ENCODE results near the gene TRAF3. TPM values are rescaled to one million over a fixed set of nuclear protein-coding genes. Genes with fewer than 3 reads are reported as not detected.
A peak's percentile ranks its signal among the peaks of the same experiment; 100 is the strongest.

TRAF3 gene
- total and polyA plus RNA-seq, 3 experiments from 2014 or later, result 16.3 to 62.0 (median 61.6) TPM

DNA sequence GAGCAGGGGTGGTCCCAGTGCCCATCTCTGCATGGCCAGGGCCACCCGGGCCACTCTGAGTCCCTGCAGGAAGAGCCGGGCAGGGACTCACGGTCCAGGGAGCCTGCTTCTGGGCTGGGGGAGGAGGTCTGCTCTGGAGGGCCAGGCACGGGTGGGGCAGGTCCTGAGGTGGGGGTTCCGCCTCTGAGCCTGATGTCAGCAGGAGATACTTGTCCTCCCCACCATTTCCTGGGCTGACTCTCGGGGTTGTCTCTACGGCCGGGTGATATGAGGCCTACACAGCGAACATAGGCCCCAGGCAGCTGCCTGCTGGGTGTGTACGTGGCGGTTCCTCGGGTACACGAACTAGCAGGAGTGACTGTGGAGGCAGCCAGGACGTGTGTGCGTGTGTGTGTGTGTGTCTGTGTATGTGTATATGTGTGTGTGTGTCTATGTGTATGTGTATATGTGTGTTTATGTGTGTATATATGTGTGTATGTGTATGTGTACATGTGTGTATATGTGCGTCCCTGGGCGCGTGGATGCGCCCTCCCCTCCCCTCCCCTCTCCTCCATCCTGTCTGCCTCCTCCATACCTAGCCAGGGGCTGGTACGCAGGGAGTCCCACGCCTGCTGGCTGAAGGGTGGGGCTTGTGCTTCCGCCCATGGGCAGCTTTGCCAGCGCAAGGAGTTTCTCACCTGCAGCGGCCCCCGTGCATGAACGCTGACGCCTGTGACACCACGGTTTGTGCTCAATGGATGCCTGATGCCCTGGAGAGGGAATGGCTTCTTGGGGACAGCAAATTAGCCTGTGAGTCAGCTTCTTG, 30.4 kb upstream of the TRAF3 start:
- H3K4me1 ChIP-seq (ENCODE audit: insufficient read depth, low read length), result no peaks in the 10 kb centered on the region
- H3K36me3 ChIP-seq (ENCODE audit: insufficient read depth, low read length), result no peaks in the 10 kb centered on the region
- Mint-ChIP-seq H3K9me3 (peaks cover 0 to 5% (median 3%) of the 10 kb centered on the region in 5 donors), H3K4me1 (no peaks in the 10 kb centered on the region), H3K4me3 (no peak overlapping the region), H3K27ac (no peak overlapping the region), H3K27me3 (no peaks in the 10 kb centered on the region), H3K36me3 (peaks cover 2 to 5% (median 5%) of the 10 kb centered on the region in 3 donors)
- ChIA-PET POLR2A (no interaction called here), CTCF (no interaction called here)
- H3K4me3 ChIP-seq (ENCODE audit: low read length), result no peak overlapping the region
- DNase-seq, result no peak
- H3K27me3 ChIP-seq (ENCODE audit: insufficient read depth, low read length, poor library complexity, severe bottlenecking), result no peaks in the 10 kb centered on the region
- no peaks in the 10 kb centered on the region for H3K9me3 ChIP-seq (ENCODE audit: low read length)
- H3K27ac ChIP-seq (ENCODE audit: low read depth, low read length), result no peak overlapping the region

DNA sequence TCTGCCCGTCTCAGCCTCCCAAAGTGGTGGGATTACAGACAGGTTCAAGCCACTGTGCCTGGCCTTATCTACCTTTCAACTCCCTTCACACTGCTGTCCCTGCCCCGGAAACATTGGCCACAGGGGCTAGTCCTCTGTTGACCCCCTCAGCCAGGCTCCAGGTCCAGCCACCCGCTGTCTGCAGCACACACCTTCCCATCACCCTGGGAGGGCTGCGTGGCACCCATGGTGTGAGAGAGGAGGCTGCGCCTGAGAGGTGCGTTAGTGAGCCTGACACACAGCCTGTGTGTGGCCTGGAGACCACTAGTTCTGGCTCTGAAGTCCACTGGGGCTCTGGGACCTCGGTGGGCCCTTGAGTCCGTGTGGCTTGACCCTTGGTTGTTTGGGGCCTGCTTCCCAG, 28.4 kb upstream of the TRAF3 start:
- Mint-ChIP-seq H3K4me1 (no peaks in the 10 kb centered on the region), H3K27ac (no peak overlapping the region)
- CTCF ChIA-PET, result no interaction called here

DNA sequence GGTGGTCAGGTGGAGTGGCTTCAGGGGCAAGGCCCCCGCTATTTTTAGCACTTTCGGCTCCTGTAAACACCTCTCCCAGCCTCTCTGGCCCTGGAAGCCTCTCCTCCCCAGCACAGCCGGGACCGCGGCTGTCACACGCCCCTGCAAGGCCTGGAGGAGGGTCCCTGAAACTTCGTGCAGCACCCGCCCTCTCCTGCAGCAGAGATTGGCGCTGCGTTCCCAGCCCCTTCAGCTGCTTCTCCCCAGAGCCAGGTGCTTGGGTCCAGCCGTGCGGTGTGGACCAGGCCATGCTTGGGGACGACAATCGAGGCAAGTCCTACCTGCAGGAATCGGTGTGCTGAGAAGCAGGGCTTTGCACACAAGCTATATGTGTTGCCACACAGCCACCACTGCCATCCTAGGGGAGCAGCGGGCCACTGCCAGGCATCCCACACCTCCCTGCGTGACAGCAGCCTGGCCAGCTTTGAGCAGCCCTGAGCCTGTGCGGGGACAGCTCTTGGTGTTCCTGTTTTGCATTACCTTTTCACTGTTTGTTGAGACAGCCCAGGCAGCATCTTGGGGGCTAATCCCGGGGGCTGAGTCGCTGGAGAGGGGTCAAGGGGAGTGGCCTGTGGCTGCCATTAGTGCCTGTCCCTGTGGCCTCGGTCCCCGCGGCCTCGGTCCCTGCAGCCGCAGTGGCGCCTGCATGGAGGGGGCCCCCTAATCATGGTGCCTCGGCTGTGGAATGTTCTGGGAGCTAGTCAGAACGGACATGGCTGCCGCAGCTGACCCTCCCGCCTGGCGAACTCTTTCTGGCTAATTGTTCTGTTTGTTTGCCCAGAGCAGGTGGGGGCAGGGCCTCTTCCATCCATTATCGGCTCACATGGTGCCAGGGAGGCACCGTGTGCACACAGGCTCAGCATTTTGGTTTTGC, 27.6 kb upstream of the TRAF3 start:
- ChIA-PET CTCF (no interaction called here), POLR2A (no interaction called here)
- Mint-ChIP-seq H3K27me3 (no peaks in the 10 kb centered on the region), H3K9me3 (peaks cover 0 to 2% (median 0%) of the 10 kb centered on the region in 5 donors), H3K4me3 (no peak overlapping the region), H3K36me3 (peaks cover 0 to 4% (median 1%) of the 10 kb centered on the region in 3 donors), H3K27ac (no peak overlapping the region), H3K4me1 (no peaks in the 10 kb centered on the region)
- no peak for DNase-seq
- no peak overlapping the region for H3K4me3 ChIP-seq (ENCODE audit: low read length)
- H3K27me3 ChIP-seq (ENCODE audit: insufficient read depth, low read length, poor library complexity, severe bottlenecking), result no peaks in the 10 kb centered on the region
- H3K4me1 ChIP-seq (ENCODE audit: insufficient read depth, low read length), result no peaks in the 10 kb centered on the region
- no peaks in the 10 kb centered on the region for H3K36me3 ChIP-seq (ENCODE audit: insufficient read depth, low read length)
- no peaks in the 10 kb centered on the region for H3K9me3 ChIP-seq (ENCODE audit: low read length)
- no peak overlapping the region for H3K27ac ChIP-seq (ENCODE audit: low read depth, low read length)

More for the DNA sequence above, 28.4 kb upstream of the TRAF3 start:
- peaks cover 0 to 2% (median 1%) of the 10 kb centered on the region in 3 donors for H3K36me3 Mint-ChIP-seq
- DNase-seq, result no peak
- POLR2A ChIA-PET, result no interaction called here
- no peak overlapping the region for H3K4me3 Mint-ChIP-seq
- no peaks in the 10 kb centered on the region for H3K9me3 ChIP-seq (ENCODE audit: low read length)
- no peak overlapping the region for H3K4me3 ChIP-seq (ENCODE audit: low read length)
- no peaks in the 10 kb centered on the region for H3K27me3 Mint-ChIP-seq
- H3K27me3 ChIP-seq (ENCODE audit: insufficient read depth, low read length, poor library complexity, severe bottlenecking), result no peaks in the 10 kb centered on the region
- H3K36me3 ChIP-seq (ENCODE audit: insufficient read depth, low read length), result no peaks in the 10 kb centered on the region
- no peaks in the 10 kb centered on the region for H3K4me1 ChIP-seq (ENCODE audit: insufficient read depth, low read length)
- no peak overlapping the region for H3K27ac ChIP-seq (ENCODE audit: low read depth, low read length)
- H3K9me3 Mint-ChIP-seq, result peaks cover 0 to 2% (median 0%) of the 10 kb centered on the region in 5 donors

DNA sequence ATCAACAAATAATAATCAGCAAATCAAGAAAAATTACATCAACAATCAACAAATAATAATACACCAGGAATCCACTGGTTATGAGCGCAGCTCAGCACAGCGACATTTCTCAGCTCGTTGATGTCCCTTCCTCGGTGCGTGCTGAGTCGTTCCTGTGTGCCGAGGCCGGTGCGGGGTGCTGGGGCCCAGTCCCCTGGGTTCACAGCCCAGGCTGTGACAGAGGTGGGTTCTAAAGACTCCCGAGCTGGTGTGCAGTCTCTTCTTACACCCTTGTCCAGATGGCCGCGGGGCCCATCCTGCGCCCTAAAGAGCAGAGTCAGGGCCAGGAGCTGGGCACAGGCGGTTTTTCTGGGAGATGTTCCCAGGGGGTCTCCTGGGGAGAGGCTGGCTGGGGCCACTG, 26.9 kb upstream of the TRAF3 start:
- no peak for DNase-seq
- ChIA-PET POLR2A (no interaction called here), CTCF (no interaction called here)

DNA sequence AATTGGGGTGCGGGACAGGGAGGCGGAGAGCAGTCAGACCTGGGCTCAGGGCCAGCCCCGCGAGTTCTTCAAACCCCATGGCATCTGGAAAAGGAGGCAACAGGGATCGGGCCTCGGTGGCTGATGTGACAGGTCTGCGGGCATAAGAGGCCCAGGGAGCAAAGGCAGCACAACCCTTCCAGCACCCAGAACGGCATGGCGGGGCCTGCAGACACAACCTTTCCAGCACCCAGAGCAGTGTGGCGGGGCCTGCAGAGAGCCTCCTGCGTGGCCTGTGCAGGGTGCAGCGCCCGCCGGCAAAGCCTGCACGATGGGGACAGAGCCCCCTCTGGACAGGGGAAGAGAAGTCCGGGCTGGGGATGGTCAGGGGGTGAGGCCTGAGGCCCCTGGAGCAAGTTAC, 26.2 kb upstream of the TRAF3 start:
- Histone ChIP-seq H3K4me1 (ENCODE audit: insufficient read depth, low read length) (no peaks in the 10 kb centered on the region), H3K27ac (ENCODE audit: low read depth, low read length) (no peak overlapping the region), H3K36me3 (ENCODE audit: insufficient read depth, low read length) (no peaks in the 10 kb centered on the region), H3K27me3 (ENCODE audit: insufficient read depth, low read length, poor library complexity, severe bottlenecking) (no peaks in the 10 kb centered on the region), H3K4me3 (ENCODE audit: low read length) (no peak overlapping the region), H3K9me3 (ENCODE audit: low read length) (no peaks in the 10 kb centered on the region)
- no peak for DNase-seq
- H3K4me1 Mint-ChIP-seq, result no peaks in the 10 kb centered on the region
- peaks cover 0 to 4% (median 1%) of the 10 kb centered on the region in 3 donors for H3K36me3 Mint-ChIP-seq
- H3K27me3 Mint-ChIP-seq, result no peaks in the 10 kb centered on the region
- H3K9me3 Mint-ChIP-seq, result peaks cover 0 to 2% (median 0%) of the 10 kb centered on the region in 5 donors
- CTCF ChIA-PET, result no interaction called here
- H3K27ac Mint-ChIP-seq, result no peak overlapping the region
- POLR2A ChIA-PET, result no interaction called here
- H3K4me3 Mint-ChIP-seq, result no peak overlapping the region

More for the DNA sequence above, 26.9 kb upstream of the TRAF3 start:
- Histone ChIP-seq H3K36me3 (ENCODE audit: insufficient read depth, low read length) (no peaks in the 10 kb centered on the region), H3K9me3 (ENCODE audit: low read length) (no peaks in the 10 kb centered on the region), H3K4me1 (ENCODE audit: insufficient read depth, low read length) (no peaks in the 10 kb centered on the region), H3K27ac (ENCODE audit: low read depth, low read length) (no peak overlapping the region), H3K4me3 (ENCODE audit: low read length) (no peak overlapping the region), H3K27me3 (ENCODE audit: insufficient read depth, low read length, poor library complexity, severe bottlenecking) (no peaks in the 10 kb centered on the region)
- H3K4me1 Mint-ChIP-seq, result no peaks in the 10 kb centered on the region
- peaks cover 0 to 2% (median 0%) of the 10 kb centered on the region in 5 donors for H3K9me3 Mint-ChIP-seq
- no peaks in the 10 kb centered on the region for H3K27me3 Mint-ChIP-seq
- H3K4me3 Mint-ChIP-seq, result no peak overlapping the region
- peak overlapping the region in 2 of 8 donors; percentile 29 to 67 for H3K27ac Mint-ChIP-seq
- H3K36me3 Mint-ChIP-seq, result peaks cover 0 to 4% (median 1%) of the 10 kb centered on the region in 3 donors

DNA sequence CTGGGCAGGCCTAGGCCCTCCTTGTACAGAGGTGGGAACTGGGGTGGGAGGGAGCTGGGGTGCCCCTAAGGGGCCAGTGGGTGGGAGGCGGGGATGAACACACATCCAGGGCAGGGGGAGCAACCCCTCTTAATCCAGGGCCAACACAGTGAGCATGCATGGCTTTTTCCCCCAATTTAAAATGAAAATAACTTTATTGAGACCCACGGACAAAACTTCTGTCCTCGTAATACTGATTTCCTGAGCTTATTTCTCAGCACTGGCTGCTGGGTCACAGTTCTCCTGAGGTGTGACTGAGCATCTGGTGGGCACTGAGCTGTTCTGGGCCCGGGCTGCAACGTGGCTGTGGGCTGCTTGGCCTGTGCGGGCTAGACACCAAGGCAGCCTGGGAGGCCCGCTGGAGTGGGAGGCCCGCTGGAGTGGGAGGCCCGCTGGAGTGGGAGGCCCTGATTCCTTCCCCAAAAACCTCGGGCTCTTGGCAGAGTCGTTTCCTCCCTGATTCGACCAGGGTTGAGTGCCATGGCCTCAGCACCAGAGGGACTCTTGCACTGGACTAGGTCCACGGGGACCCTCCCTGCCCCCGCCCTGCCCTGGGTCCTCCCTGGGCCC, 24.9 kb upstream of the TRAF3 start:
- H3K36me3 ChIP-seq (ENCODE audit: insufficient read depth, low read length), result no peaks in the 10 kb centered on the region
- Mint-ChIP-seq H3K4me1 (no peaks in the 10 kb centered on the region), H3K27ac (no peak overlapping the region), H3K27me3 (no peaks in the 10 kb centered on the region), H3K36me3 (peaks cover 0 to 2% (median 0%) of the 10 kb centered on the region in 3 donors), H3K9me3 (peaks cover 0 to 2% (median 0%) of the 10 kb centered on the region in 5 donors), H3K4me3 (peak overlapping the region in 1 of 7 donors; percentile 51)
- ChIA-PET POLR2A (no interaction called here), CTCF (no interaction called here)
- no peaks in the 10 kb centered on the region for H3K27me3 ChIP-seq (ENCODE audit: insufficient read depth, low read length, poor library complexity, severe bottlenecking)
- DNase-seq, result no peak
- H3K27ac ChIP-seq (ENCODE audit: low read depth, low read length), result no peak overlapping the region
- H3K4me3 ChIP-seq (ENCODE audit: low read length), result no peak overlapping the region
- H3K4me1 ChIP-seq (ENCODE audit: insufficient read depth, low read length), result no peaks in the 10 kb centered on the region
- no peaks in the 10 kb centered on the region for H3K9me3 ChIP-seq (ENCODE audit: low read length)

DNA sequence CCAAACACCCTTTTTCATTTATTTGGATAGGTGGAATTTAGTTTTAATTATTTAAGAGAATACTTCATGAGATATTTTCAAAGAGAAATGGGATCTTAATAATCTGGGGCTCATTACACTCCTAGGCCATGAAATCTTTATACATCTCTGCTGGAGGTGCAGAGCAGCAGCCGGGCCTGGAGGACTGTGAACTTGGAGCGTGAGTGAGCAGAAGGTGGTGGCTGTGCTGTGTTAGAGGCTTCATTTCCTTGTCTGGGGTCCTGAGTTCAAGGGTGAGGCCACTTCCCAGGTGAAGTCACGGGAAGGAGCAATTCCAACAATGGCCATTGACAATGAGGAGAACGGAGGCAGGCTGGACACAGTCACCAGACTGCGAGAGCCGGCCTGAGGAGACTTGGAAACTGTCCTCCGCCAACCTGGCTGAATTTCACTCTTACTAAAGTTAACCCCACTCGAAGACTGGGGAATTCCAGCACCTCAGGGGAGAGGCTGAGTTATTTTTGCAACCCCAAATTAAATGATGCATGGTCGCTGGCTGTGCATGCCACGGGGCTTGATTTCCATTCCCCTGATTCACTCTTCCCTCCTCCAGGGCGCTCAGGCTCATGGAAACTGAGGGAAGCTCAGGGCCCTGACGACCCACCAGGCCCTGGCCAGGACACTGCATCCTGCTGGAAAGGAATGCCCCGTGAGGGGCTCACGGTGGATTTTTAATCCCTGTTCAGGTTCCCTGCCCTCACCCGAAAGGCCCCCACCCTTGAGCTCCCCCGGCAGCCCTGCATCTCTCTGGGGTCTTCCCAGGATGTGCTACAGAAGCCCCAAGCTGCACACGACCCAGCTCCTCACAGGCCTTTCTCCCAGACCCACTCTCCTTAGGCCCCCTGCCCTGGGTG, 22.6 kb upstream of the TRAF3 start:
- POLR2A ChIA-PET, result no interaction called here
- no peak overlapping the region for H3K27ac ChIP-seq (ENCODE audit: low read depth, low read length)
- Mint-ChIP-seq H3K9me3 (peaks cover 0 to 2% (median 0%) of the 10 kb centered on the region in 5 donors), H3K27ac (peak overlapping the region in 1 of 8 donors; percentile 30), H3K4me1 (no peaks in the 10 kb centered on the region), H3K4me3 (no peak overlapping the region), H3K27me3 (no peaks in the 10 kb centered on the region), H3K36me3 (peaks cover 0 to 2% (median 0%) of the 10 kb centered on the region in 3 donors)
- no peak for DNase-seq
- no peak overlapping the region for H3K4me3 ChIP-seq (ENCODE audit: low read length)
- CTCF ChIA-PET, result no interaction called here
- no peaks in the 10 kb centered on the region for H3K9me3 ChIP-seq (ENCODE audit: low read length)
- H3K27me3 ChIP-seq (ENCODE audit: insufficient read depth, low read length, poor library complexity, severe bottlenecking), result no peaks in the 10 kb centered on the region
- no peaks in the 10 kb centered on the region for H3K36me3 ChIP-seq (ENCODE audit: insufficient read depth, low read length)
- H3K4me1 ChIP-seq (ENCODE audit: insufficient read depth, low read length), result no peaks in the 10 kb centered on the region

All from CD8-positive, alpha-beta memory T cell (primary cell).